ENCODE data around the gene TUBA8. TPM values are rescaled to one million over a fixed set of nuclear protein-coding genes. Genes with fewer than 3 reads are reported as not detected.

The TUBA8 gene
- total and polyA plus RNA-seq, 2 donors (not counting 3 experiments of a cell fraction or from before 2014, with no cell fraction given) = 6.9 to 8.9 TPM

GRCh38 chr22:18108187-18108586 lies 2.4 kb upstream of the TUBA8 start:
- H4K20me1 ChIP-seq (replicated peaks; ENCODE audit: control insufficient read depth, extremely low read depth, insufficient read depth, low read length) = no peaks in the 10 kb centered on the region
- BruUV-seq (replicated peaks) = no TSS peak
- no peaks in the 10 kb centered on the region for H3K79me2 ChIP-seq (ENCODE audit: control insufficient read depth, insufficient read depth, low read length)
- H3K36me3 ChIP-seq (ENCODE audit: control insufficient read depth in 2 of 2, extremely low read depth in 1 of 2, insufficient read depth in 2 of 2, low read length in 2 of 2) = no peaks in the 10 kb centered on the region
- no peak overlapping the region for H3K4me2 ChIP-seq (ENCODE audit: insufficient read depth, low read length)
- DNase-seq (ENCODE audit: low read depth, low spot score) (no peak), FAIRE-seq (no peak)
- no peak overlapping the region for H3K4me3 ChIP-seq (replicated peaks in 1 of 3; ENCODE audit: insufficient read depth in 1 of 3, low read depth in 1 of 3, low read length in 3 of 3)
- no peaks in the 10 kb centered on the region for H3K9me1 ChIP-seq (replicated peaks; ENCODE audit: control insufficient read depth, extremely low read depth, insufficient read depth, low read length)
- no peak for TF ChIP-seq POLR2A (IDR thresholded peaks at IDR 0.05; ENCODE audit: low read depth, low read length)
- no peak for TF ChIP-seq CTCF (IDR thresholded peaks at IDR 0.05; ENCODE audit: extremely low read depth in 1 of 2, insufficient read depth in 1 of 2, low read depth in 1 of 2, low read length in 2 of 2)
- TF ChIP-seq JUN (IDR thresholded peaks at IDR 0.05; ENCODE audit: borderline replicate concordance, insufficient read depth, insufficient read length, low read depth) = no peak
- no peak for TF ChIP-seq FOS (IDR thresholded peaks at IDR 0.05; ENCODE audit: borderline replicate concordance, insufficient read depth, low read length)
- TF ChIP-seq GATA2 (IDR thresholded peaks at IDR 0.05; ENCODE audit: insufficient read depth, insufficient read length, low read depth, low read length) = no peak
- no peak overlapping the region for H3K9ac ChIP-seq (replicated peaks; ENCODE audit: extremely low read depth, insufficient read depth, low read length)
- CTCF ChIA-PET = no interaction called here
- dilution Hi-C loops (cut with MboI; ENCODE audit: extremely low pct_ligation_motif_present, low sequenced_read_pairs) = no loop called here
- POLR2A ChIA-PET = no interaction called here
- H2AFZ ChIP-seq (ENCODE audit: low read depth, low read length) = no peak overlapping the region
- H3K27me3 ChIP-seq (ENCODE audit: control insufficient read depth in 2 of 2, insufficient read depth in 2 of 2, low read length in 2 of 2) = no peaks in the 10 kb centered on the region
- intact Hi-C loops (cut with micrococcal nuclease) = no loop called here
- H3K4me1 ChIP-seq (ENCODE audit: control insufficient read depth, extremely low read depth, insufficient read depth, low read length) = peaks cover 8% of the 10 kb centered on the region
- no peaks in the 10 kb centered on the region for H3K9me3 ChIP-seq (replicated peaks; ENCODE audit: control insufficient read depth, insufficient read depth, low read length)
- H3K27ac ChIP-seq (ENCODE audit: insufficient read depth, low read depth, low read length) = no peak overlapping the region
